ENCODE results near the gene LRRTM4. TPM values are rescaled to one million over a fixed set of nuclear protein-coding genes. Genes with fewer than 3 reads are reported as not detected.
"Not testable (repeated sequence)": the region's sequence is repeated elsewhere in the genome, so short reads cannot be mapped to it uniquely, and the experiment has no call there.

The LRRTM4 gene
- total RNA-seq, 1 experiment from 2014 or later: not detected

GRCh38 chr2:77045456-77045855 is 476.7 kb downstream of the LRRTM4 start:
- not testable (repeated sequence) for H3K27ac ChIP-seq (ENCODE audit: low read length); H3K36me3 ChIP-seq (ENCODE audit: insufficient read depth, low read length); H3K9me3 ChIP-seq (ENCODE audit: low read length); H3K4me1 ChIP-seq (ENCODE audit: low read length); H3K4me3 ChIP-seq (ENCODE audit: low read length); DNase-seq; H3K79me2 ChIP-seq (ENCODE audit: low read length); H2AFZ ChIP-seq (ENCODE audit: low read length); H3K9me2 ChIP-seq (replicated peaks; ENCODE audit: insufficient read depth, low read length); H4K20me1 ChIP-seq (ENCODE audit: insufficient read depth, low read depth, low read length); H3K4me2 ChIP-seq (ENCODE audit: low read depth, low read length, poor library complexity, severe bottlenecking); H3K27me3 ChIP-seq (ENCODE audit: low read length); H3K9ac ChIP-seq (ENCODE audit: low read length)

- no peak overlapping the region for H3K4me2 ChIP-seq (ENCODE audit: low read depth, low read length, poor library complexity, severe bottlenecking)
- no peaks in the 10 kb centered on the region for H4K20me1 ChIP-seq (ENCODE audit: insufficient read depth, low read depth, low read length)
- H3K9me2 ChIP-seq (replicated peaks; ENCODE audit: insufficient read depth, low read length): no peaks in the 10 kb centered on the region
- H3K36me3 ChIP-seq (ENCODE audit: insufficient read depth, low read length): no peaks in the 10 kb centered on the region
- no peaks in the 10 kb centered on the region for H3K79me2 ChIP-seq (ENCODE audit: low read length)
- no peaks in the 10 kb centered on the region for H3K27me3 ChIP-seq (ENCODE audit: low read length)
- no peak overlapping the region for H3K4me3 ChIP-seq (ENCODE audit: low read length)
- DNase-seq: no peak
- H3K9me3 ChIP-seq (ENCODE audit: low read length): no peaks in the 10 kb centered on the region
- no peak overlapping the region for H2AFZ ChIP-seq (ENCODE audit: low read length)
- no peak overlapping the region for H3K9ac ChIP-seq (ENCODE audit: low read length)
- no peak overlapping the region for H3K27ac ChIP-seq (ENCODE audit: low read length)
- no peaks in the 10 kb centered on the region for H3K4me1 ChIP-seq (ENCODE audit: low read length)
Observed at GRCh38 chr2:77034445-77034844, 487.7 kb downstream of the LRRTM4 start.

GRCh38 chr2:77029237-77029636 is 492.9 kb downstream of the LRRTM4 start:
- H4K20me1 ChIP-seq (ENCODE audit: insufficient read depth, low read depth, low read length); H3K27me3 ChIP-seq (ENCODE audit: low read length); H3K36me3 ChIP-seq (ENCODE audit: insufficient read depth, low read length); H3K9me3 ChIP-seq (ENCODE audit: low read length); DNase-seq; H3K4me3 ChIP-seq (ENCODE audit: low read length); H3K27ac ChIP-seq (ENCODE audit: low read length); H3K9me2 ChIP-seq (replicated peaks; ENCODE audit: insufficient read depth, low read length); H3K79me2 ChIP-seq (ENCODE audit: low read length); H3K4me2 ChIP-seq (ENCODE audit: low read depth, low read length, poor library complexity, severe bottlenecking); H2AFZ ChIP-seq (ENCODE audit: low read length); H3K9ac ChIP-seq (ENCODE audit: low read length): not testable (repeated sequence)
- H3K4me1 ChIP-seq (ENCODE audit: low read length): peaks cover 16% of the 10 kb centered on the region

- H4K20me1 ChIP-seq (ENCODE audit: insufficient read depth, low read depth, low read length): no peaks in the 10 kb centered on the region
- no peak overlapping the region for H2AFZ ChIP-seq (ENCODE audit: low read length)
- H3K9me2 ChIP-seq (replicated peaks; ENCODE audit: insufficient read depth, low read length): no peaks in the 10 kb centered on the region
- no peak overlapping the region for H3K27ac ChIP-seq (ENCODE audit: low read length)
- DNase-seq: no peak
- H3K36me3 ChIP-seq (ENCODE audit: insufficient read depth, low read length): no peaks in the 10 kb centered on the region
- no peak overlapping the region for H3K4me3 ChIP-seq (ENCODE audit: low read length)
- no peaks in the 10 kb centered on the region for H3K79me2 ChIP-seq (ENCODE audit: low read length)
- H3K4me1 ChIP-seq (ENCODE audit: low read length): peaks cover 16% of the 10 kb centered on the region
- H3K4me2 ChIP-seq (ENCODE audit: low read depth, low read length, poor library complexity, severe bottlenecking): peak overlapping the region; percentile 27
- no peaks in the 10 kb centered on the region; the same call in none of the 2 replicates for H3K9me3 ChIP-seq (ENCODE audit: low read length)
- no peak overlapping the region for H3K9ac ChIP-seq (ENCODE audit: low read length)
- no peaks in the 10 kb centered on the region for H3K27me3 ChIP-seq (ENCODE audit: low read length)
Observed at GRCh38 chr2:77028032-77028600, 494.1 kb downstream of the LRRTM4 start.

- no peak overlapping the region for H3K4me2 ChIP-seq (ENCODE audit: low read depth, low read length, poor library complexity, severe bottlenecking)
- no peaks in the 10 kb centered on the region for H3K36me3 ChIP-seq (ENCODE audit: insufficient read depth, low read length)
- no peaks in the 10 kb centered on the region for H4K20me1 ChIP-seq (ENCODE audit: insufficient read depth, low read depth, low read length)
- no peak for DNase-seq
- no peak overlapping the region for H3K27ac ChIP-seq (ENCODE audit: low read length)
- H3K9me3 ChIP-seq (ENCODE audit: low read length): no peaks in the 10 kb centered on the region; the same call in none of the 2 replicates
- H3K79me2 ChIP-seq (ENCODE audit: low read length): no peaks in the 10 kb centered on the region
- no peak overlapping the region for H2AFZ ChIP-seq (ENCODE audit: low read length)
- H3K4me3 ChIP-seq (ENCODE audit: low read length): no peak overlapping the region
- H3K27me3 ChIP-seq (ENCODE audit: low read length): no peaks in the 10 kb centered on the region
- H3K4me1 ChIP-seq (ENCODE audit: low read length): peaks cover 23% of the 10 kb centered on the region
- H3K9ac ChIP-seq (ENCODE audit: low read length): no peak overlapping the region
- no peaks in the 10 kb centered on the region for H3K9me2 ChIP-seq (replicated peaks; ENCODE audit: insufficient read depth, low read length)
Observed at GRCh38 chr2:77025714-77026113, 496.5 kb downstream of the LRRTM4 start.

GRCh38 chr2:77021161-77021560 is 501.0 kb downstream of the LRRTM4 start:
- no peak overlapping the region for H3K27ac ChIP-seq (ENCODE audit: low read length)
- DNase-seq: no peak
- no peaks in the 10 kb centered on the region; the same call in none of the 2 replicates for H3K9me3 ChIP-seq (ENCODE audit: low read length)
- H3K4me1 ChIP-seq (ENCODE audit: low read length): peaks cover 38% of the 10 kb centered on the region
- H2AFZ ChIP-seq (ENCODE audit: low read length): no peak overlapping the region
- H3K27me3 ChIP-seq (ENCODE audit: low read length): no peaks in the 10 kb centered on the region
- H4K20me1 ChIP-seq (ENCODE audit: insufficient read depth, low read depth, low read length): no peaks in the 10 kb centered on the region
- H3K9me2 ChIP-seq (replicated peaks; ENCODE audit: insufficient read depth, low read length): no peaks in the 10 kb centered on the region
- no peaks in the 10 kb centered on the region for H3K36me3 ChIP-seq (ENCODE audit: insufficient read depth, low read length)
- no peak overlapping the region for H3K4me2 ChIP-seq (ENCODE audit: low read depth, low read length, poor library complexity, severe bottlenecking)
- H3K4me3 ChIP-seq (ENCODE audit: low read length): no peak overlapping the region
- H3K9ac ChIP-seq (ENCODE audit: low read length): no peak overlapping the region
- no peaks in the 10 kb centered on the region for H3K79me2 ChIP-seq (ENCODE audit: low read length)

- H4K20me1 ChIP-seq (ENCODE audit: insufficient read depth, low read depth, low read length): no peaks in the 10 kb centered on the region
- no peaks in the 10 kb centered on the region for H3K27me3 ChIP-seq (ENCODE audit: low read length)
- no peaks in the 10 kb centered on the region for H3K36me3 ChIP-seq (ENCODE audit: insufficient read depth, low read length)
- no peaks in the 10 kb centered on the region; the same call in 1 of the 2 replicates for H3K9me3 ChIP-seq (ENCODE audit: low read length)
- no peak overlapping the region for H2AFZ ChIP-seq (ENCODE audit: low read length)
- no peaks in the 10 kb centered on the region for H3K79me2 ChIP-seq (ENCODE audit: low read length)
- peaks cover 52% of the 10 kb centered on the region for H3K4me1 ChIP-seq (ENCODE audit: low read length)
- no peak overlapping the region for H3K9ac ChIP-seq (ENCODE audit: low read length)
- H3K4me2 ChIP-seq (ENCODE audit: low read depth, low read length, poor library complexity, severe bottlenecking): no peak overlapping the region
- no peak overlapping the region for H3K4me3 ChIP-seq (ENCODE audit: low read length)
- H3K9me2 ChIP-seq (replicated peaks; ENCODE audit: insufficient read depth, low read length): no peaks in the 10 kb centered on the region
- H3K27ac ChIP-seq (ENCODE audit: low read length): no peak overlapping the region; the same call in 1 of the 2 replicates
- no peak for DNase-seq
Observed at GRCh38 chr2:77018219-77018618, 504.0 kb downstream of the LRRTM4 start.

GRCh38 chr2:77017355-77017745 is 504.8 kb downstream of the LRRTM4 start:
- no peaks in the 10 kb centered on the region for H3K36me3 ChIP-seq (ENCODE audit: insufficient read depth, low read length)
- H3K79me2 ChIP-seq (ENCODE audit: low read length): no peaks in the 10 kb centered on the region
- H3K9ac ChIP-seq (ENCODE audit: low read length): peak overlapping the region; percentile 12; the same call in 1 of the 2 replicates
- H3K4me2 ChIP-seq (ENCODE audit: low read depth, low read length, poor library complexity, severe bottlenecking): peak overlapping the region; percentile 57
- H3K4me1 ChIP-seq (ENCODE audit: low read length): peaks cover 59% of the 10 kb centered on the region
- no peak overlapping the region; the same call in 1 of the 2 replicates for H3K4me3 ChIP-seq (ENCODE audit: low read length)
- H2AFZ ChIP-seq (ENCODE audit: low read length): peak overlapping the region; percentile 61; the same call in 1 of the 2 replicates
- H3K9me3 ChIP-seq (ENCODE audit: low read length): no peaks in the 10 kb centered on the region
- peak overlapping the region; percentile 88 for H3K27ac ChIP-seq (ENCODE audit: low read length)
- peak; percentile 61 for DNase-seq
- H3K9me2 ChIP-seq (replicated peaks; ENCODE audit: insufficient read depth, low read length): no peaks in the 10 kb centered on the region
- no peaks in the 10 kb centered on the region for H4K20me1 ChIP-seq (ENCODE audit: insufficient read depth, low read depth, low read length)
- no peaks in the 10 kb centered on the region for H3K27me3 ChIP-seq (ENCODE audit: low read length)
